PC-9 (cell line): Measurements from ENCODE around the gene UCMA. TPM values are rescaled to one million over a fixed set of nuclear protein-coding genes. Genes with fewer than 3 reads are reported as not detected.

Source experiments
- BruUV-seq: library from RNA; stranded (reverse); fragments of 400-500 nt; replicated peaks from 2 replicates; lab custom pipeline; 2021; lab: Mats Ljungman, UMichigan
- CTCF ChIA-PET: fragments of 300-600 bp; sonication (Branson Sonifier 250); formaldehyde crosslinking; loops from one replicate; lab custom pipeline; 2022; ENCODE audit warnings: antibody characterized with exemption; lab: Charles Lee
- POLR2A ChIA-PET: fragments of 300-600 bp; sonication (Branson Sonifier 250); formaldehyde crosslinking; loops from one replicate; lab custom pipeline; 2022; ENCODE audit warnings: antibody characterized with exemption; ENCODE audit not compliant: unreplicated experiment; lab: Charles Lee
- DNase-seq, 2 experiments: peaks; one replicate each; pipeline versions ENCODE4 v3.0.0 to v3.0.0-alpha.2; 2015 to 2022; ENCODE audit warnings: mixed read lengths in 1 of 2
- H2AFZ ChIP-seq: fragments of 200-600 bp; sonication (generic); 2 replicates; pipeline ENCODE4 v1.8.1; 2017; ENCODE audit warnings: antibody characterized with exemption
- H3F3A ChIP-seq: fragments of 200-600 bp; sonication (generic); 2 replicates; pipeline ENCODE4 v1.8.1; 2017; ENCODE audit warnings: antibody characterized with exemption, mild to moderate bottlenecking, low read depth; ENCODE audit not compliant: insufficient read depth
- H3K27ac ChIP-seq: fragments of 200-600 bp; sonication (generic); 2 replicates; pipeline ENCODE4 v1.6.1; 2016; ENCODE audit warnings: mixed run types
- H3K27me3 ChIP-seq: fragments of 200-600 bp; sonication (generic); 2 replicates; pipeline ENCODE4 v1.6.1; 2016; ENCODE audit warnings: low read depth, mixed run types; ENCODE audit not compliant: insufficient read depth
- H3K36me3 ChIP-seq: fragments of 200-600 bp; sonication (generic); 2 replicates; pipeline ENCODE4 v1.6.1; 2016; ENCODE audit warnings: low read depth, mixed run types
- H3K4me1 ChIP-seq: fragments of 200-600 bp; sonication (generic); replicated peaks from 2 replicates; pipeline ENCODE4 v1.6.1; 2016; ENCODE audit warnings: mixed run types; ENCODE audit not compliant: insufficient read depth
- H3K4me2 ChIP-seq: fragments of 200-600 bp; sonication (generic); 2 replicates; pipeline ENCODE4 v1.6.1; 2017; ENCODE audit warnings: mixed run types
- H3K4me3 ChIP-seq: fragments of 200-600 bp; sonication (generic); 2 replicates; pipeline ENCODE4 v1.6.1; 2016; ENCODE audit warnings: mixed run types
- H3K79me2 ChIP-seq: fragments of 200-600 bp; sonication (generic); 2 replicates; pipeline ENCODE4 v1.6.1; 2017; ENCODE audit warnings: low read depth, mixed run types
- H3K9me2 ChIP-seq: fragments of 200-600 bp; sonication (generic); 2 replicates; pipeline ENCODE4 v1.8.1; 2017; ENCODE audit warnings: mild to moderate bottlenecking; ENCODE audit not compliant: insufficient read depth
- H3K9me3 ChIP-seq: fragments of 200-600 bp; sonication (generic); 2 replicates; pipeline ENCODE4 v1.8.1; 2016; ENCODE audit warnings: low read depth; ENCODE audit not compliant: insufficient read depth
- H4K20me1 ChIP-seq: fragments of 200-600 bp; sonication (generic); 2 replicates; pipeline ENCODE4 v1.8.1; 2017; ENCODE audit not compliant: insufficient read depth
- EZH2 ChIP-seq: fragments of 200-600 bp; sonication (generic); IDR thresholded peaks from 2 replicates; pipeline ENCODE4 v1.8.0; 2017; ENCODE audit warnings: antibody characterized with exemption, low read depth
- intact Hi-C: fragments of 100-400 bp; cut with micrococcal nuclease; formaldehyde crosslinking; loops from one replicate; pipeline ENCODE4 v1.10.0; 2022; ENCODE audit not compliant: unreplicated experiment
- total RNA-seq: library from RNA; stranded (reverse); gene quantifications from 2 replicates; pipeline ENCODE4 v1.2.3, GENCODE V29; 2021
- TF ChIP-seq, protein P1 (sequence below): fragments of 200-600 bp; sonication (generic); conservative IDR thresholded peaks from 2 replicates; pipeline ENCODE4 v1.6.1; 2017; ENCODE audit warnings: mixed run types, antibody characterized with exemption, mild to moderate bottlenecking, moderate library complexity

Gene UCMA
- total RNA-seq, 1 experiment from 2014 or later: not detected

GRCh38 chr10:13224210-13224995 lies 9.8 kb downstream of the UCMA start:
- H2AFZ ChIP-seq: no peak overlapping the region
- no peaks in the 10 kb centered on the region for H3K79me2 ChIP-seq
- H3K27ac ChIP-seq: no peak overlapping the region
- no peaks in the 10 kb centered on the region; the same call in 1 of the 2 replicates for H3F3A ChIP-seq
- H3K27me3 ChIP-seq: no peaks in the 10 kb centered on the region
- POLR2A ChIA-PET: no interaction called here
- no TSS peak for BruUV-seq
- DNase-seq: no peak
- no peaks in the 10 kb centered on the region for H3K9me2 ChIP-seq
- H3K4me1 ChIP-seq: no peaks in the 10 kb centered on the region
- H3K4me2 ChIP-seq: no peak overlapping the region
- no peaks in the 10 kb centered on the region for H3K36me3 ChIP-seq
- H4K20me1 ChIP-seq: no peaks in the 10 kb centered on the region
- intact Hi-C loops: no loop called here
- no peak for TF ChIP-seq EZH2
- TF ChIP-seq, protein P1, sequence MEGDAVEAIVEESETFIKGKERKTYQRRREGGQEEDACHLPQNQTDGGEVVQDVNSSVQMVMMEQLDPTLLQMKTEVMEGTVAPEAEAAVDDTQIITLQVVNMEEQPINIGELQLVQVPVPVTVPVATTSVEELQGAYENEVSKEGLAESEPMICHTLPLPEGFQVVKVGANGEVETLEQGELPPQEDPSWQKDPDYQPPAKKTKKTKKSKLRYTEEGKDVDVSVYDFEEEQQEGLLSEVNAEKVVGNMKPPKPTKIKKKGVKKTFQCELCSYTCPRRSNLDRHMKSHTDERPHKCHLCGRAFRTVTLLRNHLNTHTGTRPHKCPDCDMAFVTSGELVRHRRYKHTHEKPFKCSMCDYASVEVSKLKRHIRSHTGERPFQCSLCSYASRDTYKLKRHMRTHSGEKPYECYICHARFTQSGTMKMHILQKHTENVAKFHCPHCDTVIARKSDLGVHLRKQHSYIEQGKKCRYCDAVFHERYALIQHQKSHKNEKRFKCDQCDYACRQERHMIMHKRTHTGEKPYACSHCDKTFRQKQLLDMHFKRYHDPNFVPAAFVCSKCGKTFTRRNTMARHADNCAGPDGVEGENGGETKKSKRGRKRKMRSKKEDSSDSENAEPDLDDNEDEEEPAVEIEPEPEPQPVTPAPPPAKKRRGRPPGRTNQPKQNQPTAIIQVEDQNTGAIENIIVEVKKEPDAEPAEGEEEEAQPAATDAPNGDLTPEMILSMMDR: no peak
- H3K9me3 ChIP-seq: no peaks in the 10 kb centered on the region
- H3K4me3 ChIP-seq: no peak overlapping the region
- CTCF ChIA-PET: no interaction called here

DNA sequence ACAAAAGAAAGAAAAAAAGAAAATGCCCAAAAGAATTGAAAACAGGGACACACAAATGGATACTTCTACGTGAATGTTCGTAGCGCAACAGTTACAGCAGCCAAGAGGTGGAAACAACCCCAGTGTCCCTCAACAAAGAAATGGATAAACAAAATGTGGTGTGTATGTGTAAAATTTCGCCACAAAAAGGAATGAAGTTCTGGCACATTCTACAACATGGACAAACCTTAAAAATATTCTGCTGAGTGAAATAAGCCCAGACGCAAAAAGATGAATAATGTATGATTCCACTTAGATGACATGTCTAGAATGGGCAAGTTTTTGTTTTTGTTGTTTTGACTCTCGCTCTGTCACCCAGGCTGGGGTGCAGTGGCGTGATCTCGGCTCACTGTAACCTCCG lies 10.9 kb downstream of the UCMA start:
- DNase-seq: no peak
- H3F3A ChIP-seq: no peaks in the 10 kb centered on the region; the same call in 1 of the 2 replicates
- no peak overlapping the region for H3K4me2 ChIP-seq
- no peaks in the 10 kb centered on the region for H4K20me1 ChIP-seq
- H3K79me2 ChIP-seq: no peaks in the 10 kb centered on the region
- H3K27me3 ChIP-seq: no peaks in the 10 kb centered on the region
- H3K4me3 ChIP-seq: no peak overlapping the region
- POLR2A ChIA-PET: no interaction called here
- intact Hi-C loops: no loop called here
- no peak overlapping the region for H3K27ac ChIP-seq
- no peaks in the 10 kb centered on the region for H3K9me3 ChIP-seq
- BruUV-seq: no TSS peak
- H3K36me3 ChIP-seq: no peaks in the 10 kb centered on the region
- no peaks in the 10 kb centered on the region for H3K4me1 ChIP-seq
- H3K9me2 ChIP-seq: no peaks in the 10 kb centered on the region
- no peak for TF ChIP-seq EZH2
- TF ChIP-seq, protein P1: no peak
- CTCF ChIA-PET: no interaction called here
- no peak overlapping the region for H2AFZ ChIP-seq

DNA sequence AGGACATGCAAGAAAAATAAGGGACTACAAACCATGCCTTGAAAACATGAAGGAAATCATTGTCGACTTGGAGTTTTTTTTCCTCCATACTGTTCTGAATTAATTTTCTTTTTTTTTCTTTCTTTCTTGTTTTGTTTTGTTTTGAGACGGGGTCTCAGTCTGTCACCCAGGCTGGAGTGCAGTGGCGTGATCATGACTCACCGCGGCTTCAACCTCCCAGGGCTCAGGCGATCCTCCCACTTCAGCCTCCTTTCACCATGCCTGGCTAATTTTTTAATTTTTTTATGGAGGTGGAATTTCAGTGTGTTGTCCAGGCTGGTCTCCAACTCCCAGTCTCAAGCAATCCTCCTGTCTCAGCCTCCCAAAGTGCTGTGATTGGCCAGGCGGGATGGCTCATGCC lies 11.6 kb downstream of the UCMA start:
- no peaks in the 10 kb centered on the region for H3K79me2 ChIP-seq
- no peaks in the 10 kb centered on the region for H3K27me3 ChIP-seq
- no peaks in the 10 kb centered on the region for H3K4me1 ChIP-seq
- no TSS peak for BruUV-seq
- intact Hi-C loops: no loop called here
- ChIA-PET CTCF (no interaction called here), POLR2A (no interaction called here)
- H3K36me3 ChIP-seq: no peaks in the 10 kb centered on the region
- DNase-seq: no peak
- H3K27ac ChIP-seq: no peak overlapping the region
- no peak overlapping the region for H2AFZ ChIP-seq
- no peak overlapping the region for H3K4me3 ChIP-seq
- no peaks in the 10 kb centered on the region for H4K20me1 ChIP-seq
- no peaks in the 10 kb centered on the region for H3K9me2 ChIP-seq
- no peak for TF ChIP-seq EZH2
- H3F3A ChIP-seq: no peaks in the 10 kb centered on the region; the same call in 1 of the 2 replicates
- H3K9me3 ChIP-seq: no peaks in the 10 kb centered on the region
- no peak overlapping the region for H3K4me2 ChIP-seq
